ENCODE results near the gene SLC12A3.

The SLC12A3 gene

GRCh38 chr16:56869513-56870275, 4.7 kb downstream of the SLC12A3 start:
- no peak overlapping the region for H3K27ac ChIP-seq
- TF ChIP-seq ZFX (IDR thresholded peaks at IDR 0.05), result no peak
- TF ChIP-seq, protein P1, sequence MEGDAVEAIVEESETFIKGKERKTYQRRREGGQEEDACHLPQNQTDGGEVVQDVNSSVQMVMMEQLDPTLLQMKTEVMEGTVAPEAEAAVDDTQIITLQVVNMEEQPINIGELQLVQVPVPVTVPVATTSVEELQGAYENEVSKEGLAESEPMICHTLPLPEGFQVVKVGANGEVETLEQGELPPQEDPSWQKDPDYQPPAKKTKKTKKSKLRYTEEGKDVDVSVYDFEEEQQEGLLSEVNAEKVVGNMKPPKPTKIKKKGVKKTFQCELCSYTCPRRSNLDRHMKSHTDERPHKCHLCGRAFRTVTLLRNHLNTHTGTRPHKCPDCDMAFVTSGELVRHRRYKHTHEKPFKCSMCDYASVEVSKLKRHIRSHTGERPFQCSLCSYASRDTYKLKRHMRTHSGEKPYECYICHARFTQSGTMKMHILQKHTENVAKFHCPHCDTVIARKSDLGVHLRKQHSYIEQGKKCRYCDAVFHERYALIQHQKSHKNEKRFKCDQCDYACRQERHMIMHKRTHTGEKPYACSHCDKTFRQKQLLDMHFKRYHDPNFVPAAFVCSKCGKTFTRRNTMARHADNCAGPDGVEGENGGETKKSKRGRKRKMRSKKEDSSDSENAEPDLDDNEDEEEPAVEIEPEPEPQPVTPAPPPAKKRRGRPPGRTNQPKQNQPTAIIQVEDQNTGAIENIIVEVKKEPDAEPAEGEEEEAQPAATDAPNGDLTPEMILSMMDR (conservative IDR thresholded peaks at IDR 0.05), result no peak; the same call in 1 of the 2 replicates

GRCh38 chr16:56870276-56870888, 5.4 kb downstream of the SLC12A3 start:
- TF ChIP-seq, protein P1 (conservative IDR thresholded peaks at IDR 0.05), result no peak
- no peak for TF ChIP-seq ZFX (IDR thresholded peaks at IDR 0.05)

DNA sequence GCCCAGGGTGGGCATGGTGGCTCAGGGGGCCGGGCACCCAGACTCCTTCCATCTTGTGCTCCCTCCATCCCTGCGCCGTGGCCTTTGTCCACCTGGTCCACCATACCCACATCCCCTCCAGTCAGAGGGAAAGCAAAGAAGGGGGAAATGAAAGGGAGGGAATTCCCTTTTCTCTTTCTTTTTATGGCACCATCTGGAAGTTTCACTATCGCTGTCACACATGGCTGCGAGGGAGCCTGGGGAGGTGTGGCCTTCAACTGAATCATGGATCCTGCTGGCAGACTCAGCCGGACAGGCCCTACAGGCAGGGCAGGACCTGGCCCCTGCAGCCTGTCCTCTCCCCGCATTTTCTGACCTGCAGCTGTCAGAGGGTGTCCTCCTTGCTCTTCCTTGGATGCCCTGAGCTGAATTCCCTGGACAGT, 6.2 kb downstream of the SLC12A3 start:
- no peak overlapping the region for H3K27ac ChIP-seq
- TF ChIP-seq, protein P1 (conservative IDR thresholded peaks at IDR 0.05), result no peak
- no peak for TF ChIP-seq ZFX (IDR thresholded peaks at IDR 0.05)

More at GRCh38 chr16:56870276-56870888, 5.4 kb downstream of the SLC12A3 start:
- H3K27ac ChIP-seq, result no peak overlapping the region

- TF ChIP-seq, protein P1 (conservative IDR thresholded peaks at IDR 0.05), result no peak
- no peak for TF ChIP-seq ZFX (IDR thresholded peaks at IDR 0.05)
Measured at GRCh38 chr16:56872863-56873391, 7.9 kb downstream of the SLC12A3 start.

DNA sequence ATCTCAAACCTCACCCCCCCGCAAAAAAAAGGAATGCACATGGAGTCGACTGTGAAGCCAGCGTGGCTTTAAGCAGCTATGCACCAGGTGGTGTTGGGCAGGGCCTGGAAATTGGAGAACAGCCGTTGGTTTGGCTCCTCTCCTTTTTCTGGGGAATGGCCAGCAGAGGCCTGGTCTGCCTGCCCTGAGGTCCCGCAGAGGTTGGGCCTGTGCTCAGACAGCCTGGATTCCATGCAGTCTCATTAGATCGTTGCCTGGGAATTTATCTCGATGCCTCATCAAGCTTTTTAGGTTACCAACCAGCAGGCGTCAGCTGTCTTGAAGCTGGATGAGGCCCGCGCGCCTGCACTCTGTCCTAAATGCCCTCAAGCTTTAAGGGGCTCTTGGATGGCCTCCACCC, 9.8 kb downstream of the SLC12A3 start:
- H3K27ac ChIP-seq, result no peak overlapping the region
- no peak for TF ChIP-seq ZFX (IDR thresholded peaks at IDR 0.05)
- TF ChIP-seq, protein P1 (conservative IDR thresholded peaks at IDR 0.05), result no peak

More at GRCh38 chr16:56872863-56873391, 7.9 kb downstream of the SLC12A3 start:
- no peak overlapping the region for H3K27ac ChIP-seq

GRCh38 chr16:56876048-56876447, 11.0 kb downstream of the SLC12A3 start:
- no peak for TF ChIP-seq ZFX (IDR thresholded peaks at IDR 0.05)
- TF ChIP-seq, protein P1 (conservative IDR thresholded peaks at IDR 0.05), result no peak

More at GRCh38 chr16:56876048-56876447, 11.0 kb downstream of the SLC12A3 start:
- H3K27ac ChIP-seq, result no peak overlapping the region

All from C4-2B (cell line).